Ascending aorta (tissue), 2 donors: ENCODE results near the gene PSG7. TPM values are rescaled to one million over a fixed set of nuclear protein-coding genes. Genes with fewer than 3 reads are reported as not detected.
"Not testable (repeated sequence)": the region's sequence is repeated elsewhere in the genome, so short reads cannot be mapped to it uniquely, and the experiment has no call there.

ENCODE experiments used
- DNase-seq, 2 donors: peaks; one replicate each; pipeline ENCODE4 v3.0.0-alpha.2; 2019; ENCODE audit warnings: low spot score in 2 of 2
- H3K27ac ChIP-seq, 2 donors: fragments of 200-600 bp; sonication (generic); one replicate each; pipeline ENCODE4 v1.5.1; 2016 to 2017; ENCODE audit warnings: mild to moderate bottlenecking in 1 of 2
- H3K27me3 ChIP-seq: fragments of 200-600 bp; sonication (generic); one replicate; pipeline ENCODE4 v1.5.1; 2017
- H3K36me3 ChIP-seq, 2 donors: fragments of 200-600 bp; sonication (generic); one replicate each; pipeline ENCODE4 v1.5.1; 2016
- H3K4me1 ChIP-seq, 2 donors: fragments of 200-600 bp; sonication (generic); one replicate each; pipeline ENCODE4 v1.5.1; 2016 to 2017; ENCODE audit warnings: mild to moderate bottlenecking in 1 of 2
- H3K4me3 ChIP-seq, 2 donors: fragments of 200-600 bp; sonication (generic); one replicate each; pipeline ENCODE4 v1.5.1; 2016 to 2017; ENCODE audit warnings: mild to moderate bottlenecking in 1 of 2
- H3K9me3 ChIP-seq, 2 donors: fragments of 200-600 bp; sonication (generic); one replicate each; pipeline ENCODE4 v1.5.1; 2016
- intact Hi-C: fragments of 100-400 bp; cut with DNase I; formaldehyde crosslinking; loops from one replicate; pipeline ENCODE4 v1.15.1; 2023
- total RNA-seq: library from RNA; depleted of rRNA; stranded (reverse); fragments of >200 nt; gene quantifications from one replicate; pipeline ENCODE4 v1.1.0, GENCODE V29; 2016
- TF ChIP-seq, protein P1 (sequence below), 3 experiments: fragments of 200-600 bp in 2 of 3; fragments of 450-650 bp in 1 of 3; sonication (generic) in 2 of 3; IDR thresholded peaks; one replicate each; pipeline ENCODE4 v1.5.1; 2016 to 2019; ENCODE audit warnings: antibody characterized with exemption in 3 of 3, mild to moderate bottlenecking in 1 of 3, moderate library complexity in 1 of 3

Gene PSG7
- total RNA-seq: not detected

DNA sequence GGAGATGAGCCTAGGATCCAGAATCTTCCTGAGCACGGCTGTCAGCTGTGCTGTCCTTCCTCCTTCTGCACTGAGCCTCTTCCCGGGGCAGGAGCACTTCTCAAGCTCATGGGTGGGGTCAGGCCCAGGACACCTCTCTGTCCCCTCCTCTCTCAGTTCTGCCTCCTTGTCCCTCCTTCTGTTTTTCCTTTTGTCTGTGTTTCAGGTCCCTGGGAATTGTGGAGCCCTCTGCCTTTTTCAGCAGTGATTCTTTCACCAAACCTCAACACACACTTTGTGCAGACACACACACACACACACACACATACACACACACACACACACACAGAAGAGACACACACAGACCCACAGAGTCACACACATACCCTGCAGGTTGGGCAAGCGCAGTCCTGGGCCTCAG, at the start of gene PSG7:
PSG7 (minus strand) TSS at position 101 of the 400 bp plus-strand sequence. CDS start 131 bp downstream, outside the sequence.
- H3K27ac ChIP-seq, H3K36me3 ChIP-seq, H3K4me1 ChIP-seq, DNase-seq, intact Hi-C loops, H3K9me3 ChIP-seq, H3K4me3 ChIP-seq, H3K27me3 ChIP-seq: not testable (repeated sequence)

DNA sequence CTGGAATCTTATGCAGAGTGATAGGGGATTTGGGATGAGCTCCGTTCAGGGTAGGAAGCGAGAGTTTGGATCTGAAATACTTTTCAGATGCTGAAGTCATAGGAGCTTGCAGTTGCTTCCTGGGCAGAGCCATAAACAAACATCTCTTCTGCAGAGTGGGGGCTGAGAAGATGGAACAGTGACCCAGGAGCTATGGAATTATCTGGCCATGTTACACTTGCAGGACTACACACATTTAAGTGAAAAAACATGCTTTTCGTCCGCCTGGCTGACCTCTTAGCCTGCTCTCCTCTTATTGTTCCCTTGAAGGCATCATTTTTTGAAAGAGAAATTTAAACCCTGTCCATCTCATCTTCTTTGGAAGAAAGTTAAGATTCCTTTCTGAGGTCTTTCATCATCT, 48.6 kb upstream of the PSG7 start:
- Histone ChIP-seq H3K36me3 (no peaks in the 10 kb centered on the region), H3K4me3 (no peak overlapping the region), H3K4me1 (no peaks in the 10 kb centered on the region), H3K27me3 (no peaks in the 10 kb centered on the region), H3K9me3 (no peaks in the 10 kb centered on the region), H3K27ac (no peak overlapping the region)
- no peak for DNase-seq
- TF ChIP-seq, protein P1, sequence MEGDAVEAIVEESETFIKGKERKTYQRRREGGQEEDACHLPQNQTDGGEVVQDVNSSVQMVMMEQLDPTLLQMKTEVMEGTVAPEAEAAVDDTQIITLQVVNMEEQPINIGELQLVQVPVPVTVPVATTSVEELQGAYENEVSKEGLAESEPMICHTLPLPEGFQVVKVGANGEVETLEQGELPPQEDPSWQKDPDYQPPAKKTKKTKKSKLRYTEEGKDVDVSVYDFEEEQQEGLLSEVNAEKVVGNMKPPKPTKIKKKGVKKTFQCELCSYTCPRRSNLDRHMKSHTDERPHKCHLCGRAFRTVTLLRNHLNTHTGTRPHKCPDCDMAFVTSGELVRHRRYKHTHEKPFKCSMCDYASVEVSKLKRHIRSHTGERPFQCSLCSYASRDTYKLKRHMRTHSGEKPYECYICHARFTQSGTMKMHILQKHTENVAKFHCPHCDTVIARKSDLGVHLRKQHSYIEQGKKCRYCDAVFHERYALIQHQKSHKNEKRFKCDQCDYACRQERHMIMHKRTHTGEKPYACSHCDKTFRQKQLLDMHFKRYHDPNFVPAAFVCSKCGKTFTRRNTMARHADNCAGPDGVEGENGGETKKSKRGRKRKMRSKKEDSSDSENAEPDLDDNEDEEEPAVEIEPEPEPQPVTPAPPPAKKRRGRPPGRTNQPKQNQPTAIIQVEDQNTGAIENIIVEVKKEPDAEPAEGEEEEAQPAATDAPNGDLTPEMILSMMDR (IDR thresholded peaks at IDR 0.05): no peak
- intact Hi-C loops: no loop called here

DNA sequence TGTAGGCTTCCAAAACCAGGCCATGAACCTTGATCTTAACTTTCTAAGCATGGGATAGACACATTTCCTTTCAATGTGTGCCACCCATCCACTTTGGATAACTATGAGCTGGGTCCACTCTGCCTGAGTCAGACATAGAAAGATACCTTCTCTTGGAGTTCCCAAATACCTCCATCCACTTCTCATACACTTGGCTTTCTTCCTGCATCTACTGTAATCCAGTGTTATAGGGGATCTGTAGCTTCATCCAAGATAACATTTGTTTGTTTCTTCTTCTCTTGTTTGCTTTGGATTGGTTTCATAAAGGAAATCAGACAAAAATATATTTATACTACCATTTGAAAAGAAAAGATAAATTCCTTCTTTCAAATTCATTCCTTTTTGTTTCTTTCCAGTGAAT, 45.1 kb upstream of the PSG7 start:
- H3K36me3 ChIP-seq, DNase-seq, H3K4me1 ChIP-seq, H3K27ac ChIP-seq, H3K27me3 ChIP-seq, H3K9me3 ChIP-seq, H3K4me3 ChIP-seq, intact Hi-C loops: not testable (repeated sequence)

DNA sequence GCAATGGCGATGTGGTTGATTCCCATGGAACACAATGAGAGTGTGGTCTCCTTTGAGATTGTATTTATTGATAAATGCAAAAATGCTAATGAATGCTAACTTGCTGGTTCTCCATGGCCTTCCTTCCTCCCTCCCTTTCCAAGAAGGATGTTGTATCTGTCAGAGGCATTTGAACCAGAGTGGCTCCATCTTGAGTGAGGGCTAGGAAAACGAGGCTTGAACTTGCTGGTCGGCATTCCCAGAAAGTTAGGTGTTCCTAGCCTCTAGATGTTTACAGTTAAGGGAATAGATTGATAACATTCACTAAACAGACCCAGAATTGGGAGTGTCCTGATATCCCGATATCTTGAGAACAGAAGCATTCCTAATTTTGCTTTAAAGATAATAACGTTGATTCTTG, 34.4 kb upstream of the PSG7 start:
- H3K27me3 ChIP-seq, H3K4me3 ChIP-seq, H3K9me3 ChIP-seq, H3K4me1 ChIP-seq, H3K27ac ChIP-seq, intact Hi-C loops, DNase-seq, H3K36me3 ChIP-seq: not testable (repeated sequence)

DNA sequence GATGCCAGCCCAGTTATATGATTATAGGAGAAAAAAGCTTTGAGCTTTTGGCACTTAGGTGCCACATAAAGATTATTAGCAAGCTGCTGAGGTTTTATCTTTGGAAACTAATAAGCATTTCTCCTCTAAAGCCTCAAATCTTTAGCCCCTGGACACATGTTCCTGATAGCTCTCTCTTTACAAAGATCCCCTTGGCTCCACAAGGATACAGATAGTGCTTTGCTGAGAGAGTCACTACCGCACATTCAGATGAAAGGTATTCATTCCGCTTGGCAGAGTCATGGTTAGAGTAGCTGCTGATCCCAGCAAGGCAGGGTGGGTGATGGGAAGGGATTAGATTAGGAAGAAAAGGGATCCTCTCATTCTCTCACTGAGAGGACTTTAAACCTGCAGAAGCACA, 28.2 kb upstream of the PSG7 start:
- Histone ChIP-seq H3K27me3 (no peaks in the 10 kb centered on the region), H3K4me3 (no peak overlapping the region), H3K4me1 (no peaks in the 10 kb centered on the region), H3K36me3 (no peaks in the 10 kb centered on the region), H3K27ac (no peak overlapping the region), H3K9me3 (no peaks in the 10 kb centered on the region)
- TF ChIP-seq, protein P1 (IDR thresholded peaks at IDR 0.05): no peak
- intact Hi-C loops: no loop called here
- no peak for DNase-seq

DNA sequence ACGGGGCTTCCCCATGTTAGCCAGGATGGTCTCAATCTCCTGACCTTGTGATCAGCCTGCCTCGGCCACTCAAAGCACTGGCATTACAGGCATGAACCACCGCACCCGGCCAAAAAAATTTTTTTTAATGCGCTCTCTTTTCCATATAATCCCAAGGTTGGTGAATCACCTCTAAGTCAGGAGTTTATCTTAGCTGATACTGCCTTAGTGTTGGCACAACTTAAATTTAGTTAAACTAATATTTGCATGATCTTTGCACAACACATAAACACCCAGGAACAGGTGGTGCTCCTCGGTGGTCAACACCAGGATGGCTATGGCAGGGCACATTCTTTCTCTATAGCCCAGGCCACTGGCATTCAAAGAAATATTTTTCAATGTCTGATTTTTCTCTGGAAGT, 24.1 kb upstream of the PSG7 start:
- TF ChIP-seq, protein P1 (IDR thresholded peaks at IDR 0.05): no peak

DNA sequence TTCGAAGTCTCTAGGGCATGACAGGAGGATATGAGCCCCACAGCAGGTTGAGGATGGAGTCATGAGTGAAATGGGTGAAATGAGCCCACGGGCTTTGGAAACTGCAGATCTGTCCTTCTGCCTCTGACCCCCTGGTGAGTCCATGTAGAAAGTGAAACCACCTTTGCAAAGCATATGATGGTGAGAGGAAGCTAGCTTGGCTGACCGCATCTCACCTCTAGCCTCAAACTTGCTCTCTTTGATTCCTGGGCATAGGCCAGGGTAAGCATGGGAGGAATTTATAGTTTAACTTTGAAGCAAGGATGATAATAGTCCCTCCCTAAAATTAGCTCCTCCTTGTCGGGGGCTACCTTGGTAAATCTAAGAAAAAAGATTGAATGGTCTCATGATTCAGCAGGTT, 15.1 kb upstream of the PSG7 start:
- H3K36me3 ChIP-seq, DNase-seq, H3K9me3 ChIP-seq, H3K4me1 ChIP-seq, intact Hi-C loops, H3K27ac ChIP-seq, H3K27me3 ChIP-seq, H3K4me3 ChIP-seq: not testable (repeated sequence)

More for the DNA sequence above, 24.1 kb upstream of the PSG7 start:
- no peak for DNase-seq
- H3K27me3 ChIP-seq: no peaks in the 10 kb centered on the region
- no peaks in the 10 kb centered on the region for H3K36me3 ChIP-seq
- H3K9me3 ChIP-seq: no peaks in the 10 kb centered on the region
- H3K27ac ChIP-seq: no peak overlapping the region
- H3K4me3 ChIP-seq: no peak overlapping the region
- intact Hi-C loops: no loop called here
- H3K4me1 ChIP-seq: no peaks in the 10 kb centered on the region

DNA sequence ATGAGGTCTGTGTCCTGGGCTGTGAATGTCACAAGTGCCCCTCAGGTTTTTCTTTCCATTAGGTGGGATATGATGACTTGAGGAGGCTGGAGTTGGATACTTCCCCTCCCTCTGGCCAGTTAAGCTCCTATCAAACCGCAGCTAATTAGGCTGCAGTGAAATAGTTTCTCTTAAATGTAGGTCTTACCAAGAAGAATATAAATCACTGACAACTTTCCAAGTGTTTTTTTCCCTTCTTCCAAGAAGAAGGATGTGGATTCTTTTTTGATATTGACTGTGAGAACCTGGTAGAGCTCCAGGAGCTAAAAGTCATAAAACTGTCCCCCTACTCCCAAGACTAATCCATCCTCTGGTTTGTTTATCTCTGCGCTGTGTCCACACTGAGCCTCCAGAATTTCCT, 14.5 kb upstream of the PSG7 start:
- intact Hi-C loops, H3K36me3 ChIP-seq, DNase-seq, H3K4me3 ChIP-seq, H3K4me1 ChIP-seq, H3K27ac ChIP-seq, H3K9me3 ChIP-seq, H3K27me3 ChIP-seq: not testable (repeated sequence)
